CD4-positive, alpha-beta T cell treated with Interleukin-6 at 100 ng/mL for 8 hours (primary cell): ENCODE results near the gene HERC6.
"Not testable (repeated sequence)": the region's sequence is repeated elsewhere in the genome, so short reads cannot be mapped to it uniquely, and the experiment has no call there.

ENCODE experiments used
- DNase-seq: peaks from one replicate; pipeline ENCODE4 v3.0.0-alpha.2; 2020; ENCODE audit warnings: mixed read lengths, low spot score

Gene HERC6

DNA sequence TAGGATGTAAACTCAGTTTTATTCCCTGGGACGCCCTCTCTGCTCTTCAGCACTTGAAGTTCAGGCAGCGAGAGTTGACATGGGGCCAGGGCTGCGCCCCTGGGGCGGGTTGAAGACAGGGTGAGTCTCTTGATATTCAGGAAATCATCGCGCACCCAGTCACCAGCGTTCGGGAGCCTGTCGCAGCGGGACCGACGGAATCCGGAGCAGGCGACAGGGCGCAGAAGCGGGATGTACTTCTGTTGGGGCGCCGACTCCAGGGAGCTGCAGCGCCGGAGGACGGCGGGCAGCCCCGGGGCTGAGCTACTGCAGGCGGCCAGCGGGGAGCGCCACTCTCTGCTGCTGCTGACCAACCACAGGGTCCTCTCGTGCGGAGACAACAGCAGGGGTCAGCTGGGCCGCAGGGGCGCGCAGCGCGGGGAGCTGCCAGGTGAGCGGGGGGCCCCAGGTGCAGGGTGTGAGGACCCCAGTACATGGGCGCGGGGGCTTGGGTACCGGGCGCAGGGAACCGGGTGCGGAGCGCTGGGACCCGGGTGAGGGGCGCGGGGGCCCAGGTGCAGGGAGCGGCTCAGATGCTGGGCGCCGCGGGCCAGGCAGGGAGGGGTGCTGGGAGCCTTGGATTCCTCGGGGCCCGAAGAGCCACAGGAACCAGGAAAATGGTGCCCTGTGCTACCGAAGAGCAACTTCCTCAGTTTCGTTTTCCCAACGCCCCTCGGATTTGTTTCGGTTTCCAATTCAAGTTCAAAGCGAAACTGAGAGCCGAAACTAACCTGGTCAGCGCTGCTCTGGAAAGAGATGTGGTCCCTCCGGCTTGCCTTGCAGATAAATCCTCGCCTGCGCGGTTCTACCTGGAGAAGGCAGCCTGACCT is at the start of gene HERC6:
TSS of gene HERC6 (plus strand) at position 162 of the 869 bp plus-strand sequence. CDS start at position 232, 70 bp downstream.
- DNase-seq, result peak; percentile 76

DNA sequence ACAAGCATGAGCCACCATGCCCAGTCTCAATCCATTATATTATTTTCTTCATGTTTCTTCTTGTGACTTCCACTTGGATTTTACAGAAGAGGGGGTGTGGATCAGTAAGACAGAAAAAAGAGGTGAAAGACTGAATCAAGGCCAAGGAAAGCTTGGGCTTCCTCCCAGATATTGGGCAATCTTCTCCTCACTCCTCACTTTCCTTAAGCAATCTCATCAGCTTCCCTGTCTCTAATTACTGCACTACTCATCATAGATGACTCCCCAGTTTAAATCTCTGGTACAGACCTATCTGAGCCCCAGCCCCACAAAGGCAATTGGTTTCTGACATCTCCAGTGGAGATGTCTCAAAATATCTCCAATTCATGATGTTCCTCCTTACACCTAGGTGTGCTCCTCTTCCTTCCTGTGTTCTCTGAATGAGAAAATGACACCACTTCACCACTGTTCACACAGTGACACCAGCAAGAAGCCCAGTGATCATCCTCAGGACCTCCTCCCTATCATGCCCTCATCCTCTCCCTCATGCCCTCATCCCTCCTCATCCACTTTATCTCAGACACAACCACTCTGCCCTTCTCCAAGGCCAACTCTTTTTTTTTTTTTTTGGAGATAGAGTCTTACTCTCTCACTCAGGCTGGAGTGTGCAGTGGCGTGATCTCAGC is 44.8 kb upstream of the HERC6 start:
- DNase-seq, result no peak

GRCh38 chr4:88335092-88335665 is 43.5 kb upstream of the HERC6 start:
- no peak for DNase-seq

DNA sequence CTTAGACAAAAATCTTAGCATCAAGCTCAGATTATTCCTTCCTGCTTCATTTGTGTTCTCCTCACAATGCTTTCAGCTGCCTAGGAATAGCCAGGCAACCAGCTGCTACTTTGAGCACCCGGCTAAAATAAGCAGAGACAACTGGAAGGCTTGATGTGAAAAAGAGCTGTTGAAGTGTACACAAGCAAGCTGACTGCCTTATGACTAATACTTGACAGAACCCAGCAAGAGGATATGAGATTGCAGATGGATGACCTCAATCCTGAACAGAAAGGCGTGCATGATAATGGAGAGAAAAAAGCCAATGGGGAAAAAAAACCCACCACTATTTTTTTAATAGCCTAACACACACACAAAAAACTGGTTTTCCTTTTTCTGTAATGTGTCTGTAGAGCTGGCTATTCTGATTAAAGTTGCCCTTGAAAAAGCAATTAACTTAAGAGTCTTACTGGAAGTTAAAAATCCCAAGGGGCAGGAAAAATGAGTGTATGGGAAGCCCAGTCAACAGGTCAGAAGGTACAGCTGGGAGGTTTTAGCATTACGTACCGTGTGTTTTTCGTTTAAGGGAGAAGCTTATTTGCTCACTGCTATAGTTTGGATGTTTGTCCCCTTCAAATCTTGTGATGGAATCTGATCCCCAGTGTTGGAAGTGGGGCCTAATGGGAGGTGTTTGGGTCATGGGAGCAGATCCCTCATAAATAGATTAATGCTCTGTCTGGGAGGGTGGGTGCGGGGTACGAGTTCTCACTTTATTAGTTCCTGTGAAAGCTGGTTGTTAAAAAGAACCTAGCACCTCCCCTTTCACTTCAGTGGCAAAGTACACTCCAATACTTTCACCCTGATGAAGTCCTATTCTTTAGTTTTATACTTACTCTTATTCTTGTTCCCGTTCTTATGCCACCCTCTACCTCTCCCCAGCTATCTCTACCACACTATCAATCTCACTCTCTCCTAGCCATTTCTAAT is 37.1 kb upstream of the HERC6 start:
- no peak for DNase-seq

DNA sequence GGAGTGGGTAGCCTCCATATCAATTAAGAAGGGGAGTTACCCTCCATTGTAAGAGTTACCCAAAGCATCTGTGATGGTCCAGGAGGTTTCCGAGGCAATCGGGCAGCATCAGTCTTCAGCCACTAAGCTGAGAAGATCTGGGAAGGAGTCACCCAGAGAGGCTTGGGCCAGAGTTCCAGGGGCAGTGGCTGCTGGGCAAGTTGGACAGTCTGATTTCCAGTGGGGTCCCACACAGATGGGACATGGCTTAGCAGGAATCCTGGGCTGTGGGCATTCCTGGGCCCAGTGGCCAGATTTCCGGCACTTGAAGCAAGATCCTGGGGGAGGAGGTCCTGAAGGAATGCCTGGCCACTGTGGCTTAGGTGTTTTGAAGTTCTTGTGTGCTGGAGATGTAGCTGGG is 31.8 kb upstream of the HERC6 start:
- not testable (repeated sequence) for DNase-seq

DNA sequence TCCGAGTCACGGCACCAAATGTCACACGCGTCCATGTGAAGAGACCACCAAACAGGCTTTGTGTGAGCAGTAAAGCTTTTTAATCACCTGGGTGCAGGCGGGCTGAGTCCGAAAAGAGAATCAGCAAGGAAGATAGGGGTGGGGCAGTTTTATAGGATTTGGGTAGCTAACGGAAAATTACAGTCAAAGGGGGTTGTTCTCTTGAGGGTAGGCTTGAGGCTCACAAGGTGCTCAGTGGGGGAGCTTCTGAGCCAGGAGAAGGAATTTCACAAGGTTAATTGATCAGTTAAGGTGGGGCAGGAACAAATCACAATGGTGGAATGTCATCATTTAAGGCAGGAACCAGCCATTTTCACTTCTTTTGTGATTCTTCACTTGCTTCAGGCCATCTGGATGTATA is 29.9 kb upstream of the HERC6 start:
- not testable (repeated sequence) for DNase-seq

DNA sequence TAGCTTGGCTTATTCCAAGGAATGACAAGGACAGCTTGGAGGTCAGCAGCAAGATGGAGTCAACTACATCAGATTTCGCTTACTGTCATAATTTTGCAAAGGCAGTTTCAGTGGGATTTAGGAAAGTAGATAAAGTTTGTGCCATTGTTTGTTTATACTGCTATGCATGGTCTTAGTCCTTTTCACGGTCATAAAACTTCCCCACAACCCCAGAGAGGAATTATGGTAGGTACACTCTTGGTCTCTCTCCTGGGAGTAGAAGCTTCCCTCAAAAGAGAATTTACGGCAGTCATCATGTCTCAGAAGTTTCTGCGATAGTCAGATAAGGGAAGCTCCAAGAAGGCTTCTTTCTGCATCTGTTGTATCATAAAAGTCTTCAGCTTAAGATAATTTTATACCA is 27.9 kb upstream of the HERC6 start:
- no peak for DNase-seq

GRCh38 chr4:88352062-88352740 is 26.5 kb upstream of the HERC6 start:
- no peak for DNase-seq

DNA sequence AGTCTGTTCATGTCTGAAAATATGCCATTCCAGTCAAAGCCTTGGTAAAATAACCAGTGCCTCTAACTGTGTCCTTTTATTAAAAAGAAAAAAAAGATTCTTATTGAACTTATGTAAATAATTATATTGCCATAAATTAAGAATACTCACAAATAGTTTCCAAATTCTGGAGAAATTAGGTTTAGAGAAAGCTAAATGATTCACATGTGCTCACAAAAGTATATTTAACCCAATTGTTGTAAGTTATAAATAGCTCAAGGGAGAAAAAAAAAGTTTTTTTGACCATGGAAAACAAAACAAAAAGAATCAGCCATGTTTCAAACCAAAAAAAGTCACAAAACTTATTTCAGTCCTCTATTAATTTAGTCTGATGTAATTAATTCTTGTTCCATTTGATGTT is 25.3 kb upstream of the HERC6 start:
- DNase-seq, result no peak

GRCh38 chr4:88356771-88357170 is 21.9 kb upstream of the HERC6 start:
- DNase-seq, result no peak

- no peak for DNase-seq
Measured at GRCh38 chr4:88357262-88357661, 21.4 kb upstream of the HERC6 start.

DNA sequence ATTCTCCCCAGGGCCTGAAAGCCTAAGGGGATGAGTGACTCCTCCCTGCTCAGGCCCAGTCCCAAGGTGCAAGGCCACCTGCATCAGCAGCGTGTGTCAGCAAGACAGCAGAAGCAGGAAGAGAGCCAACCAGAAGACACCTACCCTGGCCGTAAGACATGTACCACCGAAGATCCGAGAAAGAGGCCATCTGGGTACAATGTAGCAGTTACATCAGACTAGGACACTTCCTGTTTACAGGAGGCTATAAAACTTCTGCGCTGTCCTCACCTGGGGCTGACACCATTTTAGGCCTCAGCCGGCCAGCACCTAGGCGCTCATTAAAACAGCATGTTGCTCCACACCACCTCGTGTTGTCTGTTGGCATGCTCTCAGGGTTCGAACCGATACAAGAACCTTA is 19.1 kb upstream of the HERC6 start:
- DNase-seq, result no peak

DNA sequence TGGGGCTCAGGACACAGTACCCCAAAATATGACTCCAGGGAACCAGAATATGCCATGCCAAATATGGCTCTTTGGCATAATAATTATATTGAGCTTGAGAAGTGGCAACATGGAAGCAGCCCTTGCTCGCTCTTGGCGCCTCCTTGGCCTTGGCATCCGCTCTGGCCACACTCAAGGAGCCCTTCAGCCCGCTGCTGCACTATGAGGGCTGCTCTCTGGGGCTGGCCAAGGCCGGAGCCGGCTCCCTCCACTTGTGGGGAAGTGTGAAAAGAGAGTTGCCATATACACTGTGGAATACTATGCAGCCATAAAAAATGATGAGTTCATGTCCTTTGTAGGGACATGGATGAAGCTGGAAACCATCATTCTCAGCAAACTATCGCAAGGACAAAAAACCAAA is 18.4 kb upstream of the HERC6 start:
- no peak for DNase-seq

GRCh38 chr4:88360791-88361190 is 17.9 kb upstream of the HERC6 start:
- DNase-seq, result no peak

- not testable (repeated sequence) for DNase-seq
Measured at GRCh38 chr4:88361217-88361773, 17.4 kb upstream of the HERC6 start.

DNA sequence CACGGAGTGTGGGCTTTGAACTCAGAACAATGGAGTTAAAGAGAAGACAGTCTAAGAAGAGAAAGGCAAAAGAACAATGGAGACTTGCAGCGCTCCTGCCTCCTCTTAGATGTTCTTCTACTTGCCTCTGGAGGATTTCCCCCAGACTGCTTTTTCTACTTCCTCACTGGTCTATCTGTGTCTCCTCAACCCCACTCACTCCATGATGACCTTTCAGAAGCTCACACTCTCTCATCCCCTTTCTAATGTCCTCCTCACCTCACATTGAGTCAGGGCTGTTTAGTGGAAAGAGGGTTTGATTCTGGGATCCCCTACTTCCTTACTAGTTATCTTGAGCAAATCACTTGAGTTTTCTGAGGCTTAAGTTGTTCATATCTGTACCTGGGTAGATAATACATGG is 12.2 kb upstream of the HERC6 start:
- DNase-seq, result no peak

GRCh38 chr4:88367826-88368225 is 10.8 kb upstream of the HERC6 start:
- DNase-seq, result no peak

DNA sequence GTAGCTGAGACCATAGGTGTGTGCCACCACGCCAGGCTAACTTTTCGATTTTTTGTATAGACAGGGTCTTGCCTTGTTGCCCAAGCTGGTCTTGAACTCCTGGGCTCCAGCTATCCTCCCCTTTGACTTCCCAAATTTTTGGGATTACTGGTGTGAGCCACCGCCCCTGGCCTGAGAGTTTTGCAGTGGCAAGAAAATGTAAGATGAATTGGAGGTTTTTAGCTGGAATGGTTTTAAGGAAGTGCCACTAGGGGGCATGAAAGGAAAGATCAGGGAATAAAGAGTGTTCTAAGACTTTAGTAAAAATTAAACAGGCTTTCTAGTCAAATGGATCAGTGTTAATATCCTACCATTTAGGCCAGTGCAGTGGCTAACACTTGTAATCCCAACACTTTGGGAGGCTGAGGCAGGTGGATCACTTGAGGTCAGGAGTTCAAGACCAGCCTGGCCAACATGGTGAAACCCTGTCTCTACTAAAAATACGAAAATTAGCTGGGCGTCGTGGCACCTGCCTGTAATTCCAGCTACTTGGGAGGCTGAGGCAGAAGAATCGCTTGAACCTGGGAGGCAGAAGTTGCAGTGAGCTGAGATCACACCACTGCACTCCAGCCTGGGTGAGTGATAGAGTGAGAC is 9.4 kb upstream of the HERC6 start:
- peak; percentile 30 for DNase-seq

GRCh38 chr4:88381123-88381522 is 2.5 kb downstream of the HERC6 start:
- DNase-seq, result no peak

DNA sequence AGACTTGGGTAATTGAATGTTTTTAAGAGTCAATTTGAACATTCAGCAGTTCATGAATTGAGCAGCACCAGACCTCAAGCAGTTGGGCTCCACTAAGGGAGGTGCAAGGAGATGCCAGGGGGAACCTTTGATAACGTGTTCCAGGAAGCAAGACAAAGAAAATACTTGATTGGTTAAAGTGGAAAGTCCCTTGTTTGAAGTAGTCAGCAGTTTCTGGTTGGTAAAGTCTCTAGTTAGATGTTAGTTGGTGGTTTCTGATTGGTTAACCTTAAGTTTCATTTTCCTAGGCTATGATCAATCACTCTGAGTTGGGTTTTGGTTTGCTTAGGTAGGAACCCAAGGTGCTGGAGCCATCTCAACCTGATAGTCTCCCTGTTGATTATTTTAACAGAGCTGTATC is 4.0 kb downstream of the HERC6 start:
- DNase-seq, result peak; percentile 76

DNA sequence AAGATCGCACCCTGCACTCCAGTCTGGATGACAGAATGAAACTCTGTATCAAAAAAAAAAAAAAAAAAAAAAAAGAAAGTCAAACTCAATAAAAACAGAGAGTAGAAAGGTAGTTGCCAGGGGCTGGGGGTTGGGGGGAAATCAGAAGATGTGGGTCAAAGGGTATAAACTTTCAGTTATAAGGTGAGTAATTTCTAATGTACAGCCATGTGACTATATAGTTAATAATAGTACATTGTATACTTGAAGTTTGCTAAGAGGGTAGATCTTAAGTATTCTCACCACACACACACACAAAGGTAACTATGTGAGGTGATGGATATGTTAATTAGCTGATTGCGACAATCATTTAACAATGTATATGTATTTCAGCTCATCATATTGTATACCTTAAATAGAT is 11.5 kb downstream of the HERC6 start:
- no peak for DNase-seq
